ENCODE measurements around the gene TAL1. TPM values are rescaled to one million over a fixed set of nuclear protein-coding genes. Genes with fewer than 3 reads are reported as not detected.

TAL1 gene
- total and polyA plus RNA-seq, 10 of the 15 experiments (the other 5 are each of a cell fraction or from before 2014, with no cell fraction given) = 0.05 TPM; not detected in 9

DNA sequence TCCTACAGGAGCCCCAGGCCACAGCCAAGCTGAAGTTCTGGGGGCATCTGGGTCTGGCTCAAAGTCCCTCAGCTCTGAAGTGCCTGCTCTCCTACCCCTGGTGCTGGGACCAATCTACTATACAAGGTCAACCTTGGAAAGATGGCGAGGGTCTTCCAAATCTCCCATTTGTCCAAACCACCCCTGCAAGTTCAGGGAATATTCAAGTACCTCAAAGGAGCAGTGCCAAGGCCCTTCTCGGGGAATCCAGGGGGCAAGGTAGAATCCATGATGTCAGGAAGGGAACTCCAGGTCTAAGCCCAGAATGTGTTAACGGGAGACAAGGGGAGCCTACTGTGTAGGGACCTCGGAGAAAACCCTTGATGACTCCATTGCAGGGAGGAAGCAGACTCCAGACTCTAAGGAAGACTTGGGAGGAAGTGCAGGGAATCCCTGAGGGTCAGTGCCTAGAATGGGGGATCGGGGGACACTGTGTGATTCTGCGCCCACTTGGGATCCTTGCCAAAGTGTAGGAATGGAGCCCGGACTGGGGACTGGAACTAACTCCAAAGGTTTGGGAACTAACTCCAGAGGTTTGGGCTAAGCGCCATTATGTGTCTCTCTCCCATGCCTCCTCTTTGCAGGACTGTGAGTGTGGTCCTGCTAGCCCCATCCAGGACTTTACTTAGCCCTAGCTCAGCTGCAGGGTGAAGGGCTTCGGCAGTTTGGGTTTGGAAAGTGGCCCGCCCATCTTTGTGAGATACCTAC is 8.7 kb downstream of the TAL1 start:
- H2AFZ ChIP-seq (ENCODE audit: control insufficient read depth, low read depth, low read length) = no peak overlapping the region
- H3K9ac ChIP-seq (ENCODE audit: control insufficient read depth, insufficient read depth, low read length) = no peak overlapping the region
- no peaks in the 10 kb centered on the region for H3K36me3 ChIP-seq (ENCODE audit: control insufficient read depth in 2 of 2, insufficient read depth in 2 of 2, low read length in 1 of 2)
- no peak for DNase-seq (ENCODE audit: low read depth, low spot score)
- no TSS peak for BruUV-seq (replicated peaks)
- ATAC-seq = no peak
- H3K4me2 ChIP-seq (ENCODE audit: control insufficient read depth, insufficient read depth) = no peak overlapping the region
- POLR2A ChIA-PET = no interaction called here
- no peaks in the 10 kb centered on the region for H3K4me1 ChIP-seq (ENCODE audit: control insufficient read depth, insufficient read depth, low read length)
- RAD21 ChIA-PET (ENCODE audit: unreplicated experiment) = no interaction called here
- SMC1A ChIA-PET (ENCODE audit: uncharacterized antibody, unreplicated experiment) = no interaction called here
- no peaks in the 10 kb centered on the region for H3K9me3 ChIP-seq (replicated peaks; ENCODE audit: control insufficient read depth, insufficient read depth, low read length)
- FAIRE-seq = no peak
- H4K20me1 ChIP-seq (ENCODE audit: control insufficient read depth, insufficient read depth) = no peaks in the 10 kb centered on the region
- intact Hi-C loops (cut with micrococcal nuclease; ENCODE audit: unreplicated experiment) (no loop called here), in situ Hi-C loops (cut with MboI) (no loop called here)
- WGBS (ENCODE audit: insufficient coverage, insufficient replicate concordance, low lambda C conversion rate, missing lambda C conversion rate) = 22% methylated on average over 10 of the region's 10 CpGs
- CTCF ChIA-PET = no interaction called here
- H3K79me2 ChIP-seq (ENCODE audit: control insufficient read depth, insufficient read depth, low read length) = no peaks in the 10 kb centered on the region
- peaks cover 7 to 18% of the 10 kb centered on the region in 2 experiments; a peak in 3 of 4 replicates for H3K27me3 ChIP-seq (replicated peaks in 1 of 2; ENCODE audit: control insufficient read depth in 2 of 2, insufficient read depth in 2 of 2, low read length in 1 of 2)
- no peak overlapping the region for H3K4me3 ChIP-seq
- TF ChIP-seq KLF5 (IDR thresholded peaks at IDR 0.05; ENCODE audit: partially characterized antibody) (no peak), SPI1 (IDR thresholded peaks at IDR 0.05; ENCODE audit: borderline replicate concordance, insufficient read depth, low read depth, low read length) (no peak)
- H3K27ac ChIP-seq (ENCODE audit: control insufficient read depth, insufficient read depth) = no peak overlapping the region

DNA sequence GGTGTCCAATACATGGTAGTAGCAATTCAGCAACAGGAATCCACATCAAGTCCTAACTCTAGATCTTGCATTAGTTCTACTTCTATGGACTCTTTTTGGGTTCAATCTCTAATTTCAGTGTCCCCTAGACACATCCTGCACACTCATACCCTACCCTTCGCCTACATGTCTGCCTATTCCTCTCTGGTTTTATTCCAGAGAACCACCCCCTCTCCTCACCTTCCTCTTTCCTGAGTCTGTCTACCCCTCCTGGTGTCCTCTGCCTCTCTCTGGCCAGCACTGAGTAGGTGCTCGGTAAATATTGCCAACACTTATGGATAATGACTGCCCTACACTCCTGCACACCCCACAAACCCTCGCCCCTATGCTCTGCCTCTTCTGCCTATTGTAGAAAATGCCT is 9.5 kb downstream of the TAL1 start:
- H3K9ac ChIP-seq (ENCODE audit: control insufficient read depth, insufficient read depth, low read length) = no peak overlapping the region
- no peaks in the 10 kb centered on the region for H4K20me1 ChIP-seq (ENCODE audit: control insufficient read depth, insufficient read depth)
- ChIA-PET CTCF (no interaction called here), SMC1A (ENCODE audit: uncharacterized antibody, unreplicated experiment) (no interaction called here), RAD21 (ENCODE audit: unreplicated experiment) (no interaction called here), POLR2A (no interaction called here)
- no peak overlapping the region for H3K4me2 ChIP-seq (ENCODE audit: control insufficient read depth, insufficient read depth)
- no peak overlapping the region for H3K27ac ChIP-seq (ENCODE audit: control insufficient read depth, insufficient read depth)
- no peak overlapping the region for H2AFZ ChIP-seq (ENCODE audit: control insufficient read depth, low read depth, low read length)
- H3K27me3 ChIP-seq (replicated peaks in 1 of 2; ENCODE audit: control insufficient read depth in 2 of 2, insufficient read depth in 2 of 2, low read length in 1 of 2) = peaks cover 7 to 14% of the 10 kb centered on the region in 2 experiments; a peak in 3 of 4 replicates
- 3% methylated on average over 3 of the region's 3 CpGs for WGBS (ENCODE audit: insufficient coverage, insufficient replicate concordance, low lambda C conversion rate, missing lambda C conversion rate)
- DNase-seq (ENCODE audit: low read depth, low spot score) (no peak), FAIRE-seq (no peak), ATAC-seq (no peak)
- no peaks in the 10 kb centered on the region for H3K4me1 ChIP-seq (ENCODE audit: control insufficient read depth, insufficient read depth, low read length)
- H3K36me3 ChIP-seq (ENCODE audit: control insufficient read depth in 2 of 2, insufficient read depth in 2 of 2, low read length in 1 of 2) = no peaks in the 10 kb centered on the region
- in situ Hi-C loops (cut with MboI) = no loop called here
- no peaks in the 10 kb centered on the region for H3K79me2 ChIP-seq (ENCODE audit: control insufficient read depth, insufficient read depth, low read length)
- TF ChIP-seq KAT2A (conservative IDR thresholded peaks at IDR 0.05; ENCODE audit: control insufficient read depth, low read depth, low read length) (no peak), STAT1 (conservative IDR thresholded peaks at IDR 0.05) (no peak), BCL11A (IDR thresholded peaks at IDR 0.05; ENCODE audit: low read depth, low read length) (no peak), ESRRA (IDR thresholded peaks at IDR 0.05; ENCODE audit: low read length) (no peak), EED (IDR thresholded peaks at IDR 0.05; ENCODE audit: low read depth) (no peak), CHD4 (IDR thresholded peaks at IDR 0.05) (no peak), TARDBP (IDR thresholded peaks at IDR 0.05; ENCODE audit: borderline replicate concordance) (no peak)
- TF ChIP-seq, protein P1, sequence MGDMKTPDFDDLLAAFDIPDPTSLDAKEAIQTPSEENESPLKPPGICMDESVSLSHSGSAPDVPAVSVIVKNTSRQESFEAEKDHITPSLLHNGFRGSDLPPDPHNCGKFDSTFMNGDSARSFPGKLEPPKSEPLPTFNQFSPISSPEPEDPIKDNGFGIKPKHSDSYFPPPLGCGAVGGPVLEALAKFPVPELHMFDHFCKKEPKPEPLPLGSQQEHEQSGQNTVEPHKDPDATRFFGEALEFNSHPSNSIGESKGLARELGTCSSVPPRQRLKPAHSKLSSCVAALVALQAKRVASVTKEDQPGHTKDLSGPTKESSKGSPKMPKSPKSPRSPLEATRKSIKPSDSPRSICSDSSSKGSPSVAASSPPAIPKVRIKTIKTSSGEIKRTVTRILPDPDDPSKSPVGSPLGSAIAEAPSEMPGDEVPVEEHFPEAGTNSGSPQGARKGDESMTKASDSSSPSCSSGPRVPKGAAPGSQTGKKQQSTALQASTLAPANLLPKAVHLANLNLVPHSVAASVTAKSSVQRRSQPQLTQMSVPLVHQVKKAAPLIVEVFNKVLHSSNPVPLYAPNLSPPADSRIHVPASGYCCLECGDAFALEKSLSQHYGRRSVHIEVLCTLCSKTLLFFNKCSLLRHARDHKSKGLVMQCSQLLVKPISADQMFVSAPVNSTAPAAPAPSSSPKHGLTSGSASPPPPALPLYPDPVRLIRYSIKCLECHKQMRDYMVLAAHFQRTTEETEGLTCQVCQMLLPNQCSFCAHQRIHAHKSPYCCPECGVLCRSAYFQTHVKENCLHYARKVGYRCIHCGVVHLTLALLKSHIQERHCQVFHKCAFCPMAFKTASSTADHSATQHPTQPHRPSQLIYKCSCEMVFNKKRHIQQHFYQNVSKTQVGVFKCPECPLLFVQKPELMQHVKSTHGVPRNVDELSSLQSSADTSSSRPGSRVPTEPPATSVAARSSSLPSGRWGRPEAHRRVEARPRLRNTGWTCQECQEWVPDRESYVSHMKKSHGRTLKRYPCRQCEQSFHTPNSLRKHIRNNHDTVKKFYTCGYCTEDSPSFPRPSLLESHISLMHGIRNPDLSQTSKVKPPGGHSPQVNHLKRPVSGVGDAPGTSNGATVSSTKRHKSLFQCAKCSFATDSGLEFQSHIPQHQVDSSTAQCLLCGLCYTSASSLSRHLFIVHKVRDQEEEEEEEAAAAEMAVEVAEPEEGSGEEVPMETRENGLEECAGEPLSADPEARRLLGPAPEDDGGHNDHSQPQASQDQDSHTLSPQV (IDR thresholded peaks at IDR 0.05) = no peak
- intact Hi-C loops (cut with micrococcal nuclease; ENCODE audit: unreplicated experiment) = no loop called here
- no peaks in the 10 kb centered on the region for H3K9me3 ChIP-seq (replicated peaks; ENCODE audit: control insufficient read depth, insufficient read depth, low read length)
- no peak overlapping the region for H3K4me3 ChIP-seq
- BruUV-seq (replicated peaks) = no TSS peak

Measured in GM12878 (cell line).